Activated naive CD4-positive, alpha-beta T cell treated with anti-CD3 and anti-CD28 coated beads for 36 hours (primary cell): ENCODE measurements around the gene BOLL. TPM values are rescaled to one million over a fixed set of nuclear protein-coding genes. Genes with fewer than 3 reads are reported as not detected.
"Not testable (repeated sequence)": the region's sequence is repeated elsewhere in the genome, so short reads cannot be mapped to it uniquely, and the experiment has no call there.

Source experiments
- CTCF ChIA-PET: fragments of 350-600 bp; sonication (Branson Sonifier 250); formaldehyde crosslinking; loops from one replicate; lab custom pipeline; 2021; ENCODE audit warnings: antibody characterized with exemption; lab: Charles Lee
- DNase-seq: peaks from one replicate; pipeline ENCODE4 v3.0.0-alpha.2; 2020
- H3K27ac Mint-ChIP-seq: one replicate; pipeline ENCODE4 v1.8.0; 2021; ENCODE audit warnings: mild to moderate bottlenecking, mixed read lengths
- H3K27me3 Mint-ChIP-seq: one replicate; pipeline ENCODE4 v1.8.0; 2021; ENCODE audit warnings: low read depth, mixed read lengths
- H3K36me3 Mint-ChIP-seq: one replicate; pipeline ENCODE4 v1.8.0; 2021; ENCODE audit warnings: low read depth, mixed read lengths
- H3K4me1 Mint-ChIP-seq: one replicate; pipeline ENCODE4 v1.8.0; 2021; ENCODE audit warnings: low read depth, mixed read lengths
- H3K4me3 Mint-ChIP-seq: one replicate; pipeline ENCODE4 v1.8.0; 2021; ENCODE audit warnings: mild to moderate bottlenecking, moderate library complexity, mixed read lengths
- H3K9me3 Mint-ChIP-seq: one replicate; pipeline ENCODE4 v1.8.0; 2021; ENCODE audit warnings: mixed read lengths
- intact Hi-C: fragments of 100-400 bp; cut with micrococcal nuclease; formaldehyde crosslinking; loops from one replicate; pipeline ENCODE4 v1.15.1; 2023
- total RNA-seq, 2 experiments: library from RNA; stranded (reverse); gene quantifications; one replicate each; pipeline ENCODE4 v1.2.3, GENCODE V29; 2021

Gene BOLL
- total RNA-seq, 2 experiments from 2014 or later: 0.12 TPM; not detected in 1

DNA sequence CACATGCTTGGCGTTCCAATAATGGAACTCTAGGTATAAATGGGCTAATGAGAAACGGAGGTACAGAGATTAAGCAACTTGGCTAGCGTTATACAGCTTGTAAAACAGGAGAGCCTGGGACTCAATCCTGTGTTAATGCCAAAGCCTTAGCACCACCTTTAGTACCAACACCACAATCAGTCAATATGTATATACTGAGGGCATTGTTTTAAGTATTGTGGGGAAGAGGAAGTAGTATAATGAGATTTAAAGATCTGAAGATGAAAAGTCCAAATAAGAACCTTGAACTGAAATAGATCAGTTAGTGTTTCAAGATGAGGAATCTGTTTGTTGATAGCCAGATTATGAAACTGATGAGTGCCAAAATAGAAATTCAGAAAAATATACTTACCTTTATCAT is 71.8 kb downstream of the BOLL start:
- Mint-ChIP-seq H3K4me3 (no peak overlapping the region), H3K36me3 (peaks cover 33% of the 10 kb centered on the region), H3K4me1 (peaks cover 36% of the 10 kb centered on the region), H3K9me3 (no peaks in the 10 kb centered on the region), H3K27me3 (no peaks in the 10 kb centered on the region), H3K27ac (no peak overlapping the region)
- intact Hi-C loops: no loop called here
- DNase-seq: no peak
- CTCF ChIA-PET: no interaction called here

DNA sequence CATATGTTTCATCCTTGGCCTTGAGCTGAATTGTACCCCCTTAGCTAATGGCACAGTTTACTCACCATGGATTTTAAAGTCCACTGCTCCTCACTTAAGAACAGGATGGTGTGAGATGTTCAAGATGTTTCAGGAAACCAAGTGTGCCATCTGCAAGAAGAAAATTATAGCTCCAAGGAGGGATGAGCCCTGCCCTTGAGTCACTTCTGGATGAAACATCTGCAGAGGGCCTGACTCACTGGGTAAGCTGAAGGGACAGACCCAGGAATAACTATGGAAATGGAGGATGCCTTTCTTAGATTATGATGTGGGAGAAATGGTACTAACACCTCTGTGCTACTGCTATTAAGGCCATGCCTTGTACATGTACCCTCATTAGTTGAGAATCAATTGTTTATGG is 73.5 kb downstream of the BOLL start:
- Mint-ChIP-seq H3K27me3 (no peaks in the 10 kb centered on the region), H3K36me3 (peaks cover 34% of the 10 kb centered on the region), H3K27ac (no peak overlapping the region), H3K9me3 (no peaks in the 10 kb centered on the region), H3K4me1 (peaks cover 46% of the 10 kb centered on the region), H3K4me3 (no peak overlapping the region)
- CTCF ChIA-PET: interaction anchor here (1.0 to 1.6 kb wide), 3 partner anchors 67 to 96 kb away, joined by 3 to 5 read pairs (median 3); no protein-coding TSS in a partner anchor
- intact Hi-C loops: no loop called here
- no peak for DNase-seq

DNA sequence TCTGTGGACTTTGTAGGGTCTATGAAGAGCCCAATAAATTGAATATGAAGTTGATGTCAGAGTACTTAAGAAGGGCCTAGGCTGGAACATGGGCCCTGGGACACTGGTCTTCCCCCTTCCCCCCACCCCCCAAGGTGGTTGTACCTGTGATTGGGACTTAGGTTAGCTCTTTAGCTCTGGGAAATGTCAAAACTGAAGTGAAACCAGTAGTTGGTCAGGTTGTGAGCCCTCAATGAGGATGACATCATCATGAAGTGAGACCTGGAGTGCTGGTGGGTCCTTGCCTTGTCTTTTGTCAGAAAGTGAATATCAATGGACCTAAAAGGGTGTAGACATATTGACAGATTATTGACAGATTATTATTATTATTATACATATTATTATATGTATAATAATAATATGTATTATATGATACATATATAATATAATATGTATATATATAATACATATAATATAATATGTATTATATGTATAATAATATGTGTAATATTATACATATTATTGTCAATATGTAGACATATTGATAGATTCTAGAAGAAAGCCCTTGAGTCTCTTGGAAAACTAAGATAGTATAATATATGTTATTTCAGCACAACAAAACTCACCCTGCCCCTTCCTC is 74.6 kb downstream of the BOLL start:
- Mint-ChIP-seq H3K4me3 (no peak overlapping the region), H3K27ac (no peak overlapping the region), H3K4me1 (peaks cover 45% of the 10 kb centered on the region), H3K36me3 (peaks cover 34% of the 10 kb centered on the region), H3K27me3 (no peaks in the 10 kb centered on the region), H3K9me3 (no peaks in the 10 kb centered on the region)
- CTCF ChIA-PET: interaction anchor here (0.5 to 0.6 kb wide), 2 partner anchors 16 to 69 kb away, joined by 3 read pairs; no protein-coding TSS in a partner anchor
- DNase-seq: no peak
- intact Hi-C loops: no loop called here

DNA sequence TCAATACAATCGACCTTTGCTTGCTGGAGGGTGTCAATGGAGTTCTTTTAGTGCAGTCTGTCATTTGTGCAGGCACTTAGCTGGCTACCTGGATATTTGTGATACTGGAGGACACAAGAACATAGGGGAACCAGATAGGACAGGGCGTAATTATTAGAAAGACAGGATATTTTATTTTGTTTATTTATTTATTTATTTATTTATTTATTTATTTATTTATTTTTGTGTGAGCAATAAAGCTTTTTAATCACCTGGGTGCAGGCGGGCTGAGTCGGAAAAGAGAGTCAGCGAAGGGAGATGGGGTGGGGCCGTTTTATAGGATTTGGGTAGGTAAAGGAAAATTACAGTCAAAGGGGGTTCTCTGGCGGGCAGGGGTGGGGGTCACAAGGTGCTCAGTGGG is 76.0 kb downstream of the BOLL start:
- not testable (repeated sequence) for H3K27me3 Mint-ChIP-seq, H3K27ac Mint-ChIP-seq, DNase-seq, H3K9me3 Mint-ChIP-seq
- H3K36me3 Mint-ChIP-seq: peaks cover 28% of the 10 kb centered on the region
- peaks cover 46% of the 10 kb centered on the region for H3K4me1 Mint-ChIP-seq
- peak overlapping the region; percentile 19 for H3K4me3 Mint-ChIP-seq
- intact Hi-C loops: loop anchor here (5.0 to 10.0 kb wide), 6 partner anchors 138 to 1748 kb away; partner anchors contain the start of genes PGAP1 and SATB2
- CTCF ChIA-PET: interaction anchor here (0.8 to 1.3 kb wide), 2 partner anchors 77 to 418 kb away, joined by 3 read pairs; no protein-coding TSS in a partner anchor

DNA sequence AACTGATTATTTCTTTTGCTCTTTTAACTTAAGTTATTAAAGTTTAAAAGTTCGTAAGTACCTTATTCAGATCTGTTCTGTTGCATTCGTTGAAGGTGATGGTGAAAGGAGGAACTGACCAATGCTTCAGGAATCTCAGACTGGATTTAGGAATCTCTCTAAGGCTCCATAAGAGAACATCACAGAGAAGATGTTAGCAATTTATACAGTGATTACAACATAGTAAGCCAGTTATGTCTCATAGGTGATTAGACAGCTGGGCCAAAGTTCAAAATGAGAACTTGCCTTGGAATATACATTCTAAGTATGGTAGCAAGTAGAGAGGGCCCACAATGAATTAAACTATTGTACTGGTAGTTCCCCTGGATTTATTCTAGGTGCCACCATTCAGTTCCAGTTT is 76.8 kb downstream of the BOLL start:
- no peak for DNase-seq
- H3K4me3 Mint-ChIP-seq: peak overlapping the region; percentile 62
- no peaks in the 10 kb centered on the region for H3K27me3 Mint-ChIP-seq
- no peak overlapping the region for H3K27ac Mint-ChIP-seq
- peaks cover 26% of the 10 kb centered on the region for H3K36me3 Mint-ChIP-seq
- no peaks in the 10 kb centered on the region for H3K9me3 Mint-ChIP-seq
- intact Hi-C loops: loop anchor here (1.0 to 10.0 kb wide), 7 partner anchors 139 to 1749 kb away; partner anchors contain the start of genes PGAP1 and SATB2
- peaks cover 49% of the 10 kb centered on the region for H3K4me1 Mint-ChIP-seq
- CTCF ChIA-PET: interaction anchor here (1.3 to 3.8 kb wide), 2 partner anchors 71 to 419 kb away, joined by 3 to 22 read pairs; no protein-coding TSS in a partner anchor

DNA sequence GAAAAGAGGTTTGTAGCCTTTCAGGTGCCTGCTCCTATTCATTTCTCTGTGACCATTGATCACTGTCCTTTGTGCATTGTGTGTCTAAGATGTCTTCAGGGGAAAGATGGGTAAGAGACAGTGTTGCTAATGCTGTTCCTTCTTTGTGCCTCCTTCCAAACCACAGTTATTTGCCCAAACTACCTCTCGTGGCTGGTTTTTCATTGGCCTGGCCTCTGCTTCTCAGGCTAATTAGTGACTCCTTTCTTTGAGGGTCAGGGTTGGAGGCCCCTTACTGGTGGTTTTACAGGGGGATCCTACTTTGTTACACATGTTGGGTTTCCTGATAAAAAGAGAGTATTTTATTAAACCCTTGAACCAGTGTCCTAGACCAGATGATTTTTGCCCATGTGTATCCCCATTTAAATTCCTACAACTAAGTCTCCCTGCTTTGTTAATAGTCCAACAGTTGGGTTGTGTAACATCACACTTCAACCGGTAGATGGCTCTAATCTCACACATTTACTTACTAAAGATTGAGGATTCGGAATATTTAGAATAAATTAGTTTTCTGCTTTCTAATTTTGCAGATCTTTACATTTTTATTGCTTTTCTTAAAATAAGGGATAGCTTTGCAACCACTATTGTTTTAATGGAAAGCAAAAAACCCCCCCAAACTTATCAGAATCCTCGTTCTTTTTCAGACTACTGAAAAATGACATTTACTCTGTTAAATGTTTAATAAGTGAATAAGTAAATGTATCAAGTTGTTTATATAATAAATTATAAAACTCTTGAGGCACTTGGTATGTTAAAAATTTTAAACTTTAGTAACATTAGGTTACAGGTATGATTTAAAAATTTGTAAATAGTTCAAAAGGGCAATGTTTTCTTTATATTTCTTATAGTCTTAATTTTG is 77.6 kb downstream of the BOLL start:
- no peak for DNase-seq
- H3K27me3 Mint-ChIP-seq: no peaks in the 10 kb centered on the region
- no peaks in the 10 kb centered on the region for H3K9me3 Mint-ChIP-seq
- peak overlapping the region; percentile 72 for H3K4me3 Mint-ChIP-seq
- no peak overlapping the region for H3K27ac Mint-ChIP-seq
- intact Hi-C loops: loop anchor here (1.0 to 10.0 kb wide), 10 partner anchors 70 to 1750 kb away; partner anchors contain the start of genes PGAP1 and SATB2
- H3K36me3 Mint-ChIP-seq: peaks cover 26% of the 10 kb centered on the region
- CTCF ChIA-PET: interaction anchor here (0.6 to 3.8 kb wide), 8 partner anchors 59 to 409 kb away, joined by 3 to 22 read pairs (median 3); no protein-coding TSS in a partner anchor
- peaks cover 42% of the 10 kb centered on the region for H3K4me1 Mint-ChIP-seq

DNA sequence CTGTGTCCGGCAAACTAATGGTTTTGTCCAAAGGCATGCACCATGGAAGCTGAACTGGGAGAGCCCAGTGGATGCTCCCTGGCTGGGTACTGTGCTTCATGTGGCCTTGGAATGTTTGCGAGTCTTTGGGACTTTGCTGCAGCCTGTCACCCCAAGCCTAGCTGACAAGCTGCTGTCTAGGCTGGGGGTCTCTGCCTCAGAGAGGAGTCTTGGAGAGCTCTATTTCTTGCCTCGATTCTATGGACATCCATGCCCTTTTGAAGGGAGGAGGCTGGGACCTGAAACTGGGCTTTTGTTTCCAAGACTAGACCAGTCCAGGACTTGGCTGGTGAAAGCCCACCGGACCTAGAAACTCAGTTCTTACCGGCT is 78.3 kb downstream of the BOLL start:
- no peak overlapping the region for H3K27ac Mint-ChIP-seq
- H3K27me3 Mint-ChIP-seq: no peaks in the 10 kb centered on the region
- intact Hi-C loops: loop anchor here (1.0 to 10.0 kb wide), 9 partner anchors 70 to 1750 kb away; partner anchors contain the start of genes PGAP1 and SATB2
- peaks cover 26% of the 10 kb centered on the region for H3K36me3 Mint-ChIP-seq
- no peak for DNase-seq
- H3K9me3 Mint-ChIP-seq: no peaks in the 10 kb centered on the region
- H3K4me1 Mint-ChIP-seq: peaks cover 42% of the 10 kb centered on the region
- H3K4me3 Mint-ChIP-seq: peak overlapping the region; percentile 72
- CTCF ChIA-PET: interaction anchor here (0.6 to 3.8 kb wide), 9 partner anchors 9 to 410 kb away, joined by 3 to 22 read pairs (median 3); no protein-coding TSS in a partner anchor

DNA sequence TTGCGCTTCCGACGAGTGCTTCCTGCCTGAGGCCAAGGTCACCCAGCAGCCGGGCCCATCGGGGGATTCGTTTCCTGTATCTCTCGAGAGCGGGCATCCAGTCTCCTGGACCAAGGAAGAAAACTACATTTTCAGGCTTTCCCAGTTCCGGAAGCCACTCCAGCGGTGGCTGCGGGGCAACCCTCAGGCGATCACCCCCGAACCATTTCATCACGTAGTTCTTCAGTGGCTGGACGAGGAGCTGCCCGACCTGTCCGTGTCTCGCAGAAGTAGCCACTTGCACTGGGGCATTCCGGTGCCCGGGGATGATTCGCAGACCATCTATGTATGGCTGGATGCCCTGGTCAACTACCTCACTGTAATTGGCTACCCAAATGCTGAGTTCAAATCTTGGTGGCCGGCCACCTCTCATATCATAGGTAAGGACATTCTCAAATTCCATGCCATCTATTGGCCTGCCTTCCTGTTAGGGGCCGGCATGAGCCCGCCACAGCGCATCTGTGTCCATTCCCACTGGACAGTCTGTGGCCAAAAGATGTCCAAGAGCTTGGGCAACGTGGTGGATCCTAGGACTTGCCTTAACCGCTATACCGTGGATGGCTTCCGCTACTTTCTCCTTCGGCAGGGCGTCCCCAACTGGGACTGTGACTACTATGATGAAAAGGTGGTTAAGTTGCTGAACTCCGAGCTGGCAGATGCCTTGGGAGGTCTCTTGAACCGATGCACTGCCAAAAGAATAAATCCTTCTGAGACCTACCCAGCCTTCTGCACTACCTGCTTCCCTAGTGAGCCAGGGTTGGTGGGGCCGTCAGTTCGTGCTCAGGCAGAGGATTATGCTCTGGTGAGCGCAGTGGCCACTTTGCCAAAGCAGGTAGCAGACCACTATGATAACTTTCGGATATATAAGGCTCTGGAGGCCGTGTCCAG is 78.9 kb downstream of the BOLL start:
- CTCF ChIA-PET: interaction anchor here (0.6 to 3.8 kb wide), 9 partner anchors 8 to 176 kb away, joined by 3 to 22 read pairs (median 3); no protein-coding TSS in a partner anchor
- H3K9me3 Mint-ChIP-seq: no peaks in the 10 kb centered on the region
- peaks cover 22% of the 10 kb centered on the region for H3K36me3 Mint-ChIP-seq
- H3K27ac Mint-ChIP-seq: peak overlapping the region; percentile 61
- intact Hi-C loops: loop anchor here (1.0 to 10.0 kb wide), 12 partner anchors 98 to 1751 kb away; partner anchors contain the start of genes CCDC150, COQ10B, HSPE1 and MOB4
- H3K27me3 Mint-ChIP-seq: no peaks in the 10 kb centered on the region
- H3K4me1 Mint-ChIP-seq: peaks cover 37% of the 10 kb centered on the region
- peak; percentile 43 for DNase-seq
- peak overlapping the region; percentile 72 for H3K4me3 Mint-ChIP-seq

DNA sequence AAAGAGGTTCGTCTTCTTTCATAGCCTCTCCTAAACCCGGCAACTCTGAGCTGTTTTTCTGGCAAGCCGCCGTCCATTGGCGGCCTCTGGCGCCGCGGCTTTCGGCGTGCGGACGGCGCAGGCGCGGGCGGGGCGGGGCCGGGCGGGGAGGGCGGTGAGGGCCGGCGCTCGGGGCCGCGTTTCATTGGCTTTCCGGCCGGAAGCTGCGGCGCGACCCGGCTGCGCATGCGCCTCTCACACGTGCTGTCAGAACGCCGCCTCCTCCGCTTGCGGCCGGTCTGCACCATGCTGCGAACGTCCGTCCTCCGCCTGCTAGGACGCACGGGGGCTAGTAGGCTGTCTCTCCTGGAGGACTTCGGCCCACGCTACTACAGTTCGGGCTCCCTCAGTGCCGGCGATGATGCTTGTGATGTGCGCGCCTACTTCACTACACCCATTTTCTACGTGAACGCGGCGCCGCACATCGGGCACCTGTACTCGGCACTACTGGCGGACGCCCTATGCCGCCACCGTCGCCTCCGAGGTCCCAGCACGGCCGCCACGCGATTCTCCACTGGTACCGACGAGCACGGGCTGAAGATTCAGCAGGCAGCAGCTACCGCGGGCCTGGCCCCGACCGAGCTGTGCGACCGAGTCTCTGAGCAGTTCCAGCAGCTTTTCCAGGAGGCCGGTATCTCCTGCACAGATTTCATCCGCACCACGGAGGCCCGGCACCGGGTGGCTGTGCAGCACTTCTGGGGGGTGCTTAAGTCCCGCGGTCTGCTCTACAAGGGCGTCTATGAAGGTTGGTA is 79.8 kb downstream of the BOLL start, which contains the start of gene MARS2:
Gene MARS2, plus strand, starts transcription at position 249 of the 791 bp plus-strand sequence. Its CDS starts 37 bp downstream, at position 286.
- no peaks in the 10 kb centered on the region for H3K27me3 Mint-ChIP-seq
- H3K27ac Mint-ChIP-seq: peak within 1 kb of the TSS; percentile 80
- CTCF ChIA-PET: interaction anchor here (1.6 to 3.8 kb wide), 2 partner anchors 74 to 82 kb away, joined by 3 to 22 read pairs; no protein-coding TSS in a partner anchor
- peaks cover 20% of the 10 kb centered on the region for H3K36me3 Mint-ChIP-seq
- H3K4me3 Mint-ChIP-seq: peak within 1 kb of the TSS; percentile 72
- peak; percentile 92 for DNase-seq
- no peaks in the 10 kb centered on the region for H3K9me3 Mint-ChIP-seq
- intact Hi-C loops: loop anchor here (1.0 to 10.0 kb wide), 12 partner anchors 99 to 1752 kb away; partner anchors contain the start of genes CCDC150, COQ10B, HSPE1 and MOB4
- peaks cover 37% of the 10 kb centered on the region for H3K4me1 Mint-ChIP-seq

DNA sequence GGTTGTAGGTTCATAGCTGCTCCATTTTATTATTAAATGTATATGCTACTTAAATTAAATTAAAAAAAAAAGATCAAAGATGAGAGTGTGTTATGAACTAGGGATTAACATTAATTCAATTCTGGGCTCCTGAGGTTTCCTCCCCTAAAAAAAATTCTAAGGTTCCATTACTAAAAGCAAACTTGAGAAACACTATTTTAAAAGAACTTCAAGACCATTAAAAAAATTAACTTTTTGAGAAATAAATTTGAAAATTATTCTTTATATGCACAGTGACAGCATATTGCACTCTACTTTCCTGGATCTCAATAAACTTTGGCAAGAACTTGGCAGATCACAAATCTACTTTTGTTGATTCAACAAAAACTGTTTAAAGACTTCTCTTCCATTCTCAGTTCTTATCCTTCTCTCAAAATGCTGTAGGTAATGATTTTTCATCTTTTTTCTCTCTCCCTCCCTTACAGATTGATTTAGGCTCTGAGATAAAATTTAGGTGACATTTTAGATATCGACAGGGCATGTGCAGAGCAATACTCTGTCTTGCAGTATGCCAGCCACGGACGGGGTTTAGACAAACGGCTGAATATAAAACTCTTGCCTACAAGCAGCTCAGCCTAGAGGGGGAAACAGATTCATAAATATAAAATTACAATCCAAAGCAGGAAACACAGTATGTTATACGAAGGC is 80.5 kb downstream of the BOLL start:
- no peaks in the 10 kb centered on the region for H3K27me3 Mint-ChIP-seq
- peaks cover 30% of the 10 kb centered on the region for H3K4me1 Mint-ChIP-seq
- no peak for DNase-seq
- intact Hi-C loops: loop anchor here (1.0 to 10.0 kb wide), 13 partner anchors 100 to 1753 kb away; partner anchors contain the start of genes CCDC150, COQ10B, HSPE1 and MOB4
- H3K36me3 Mint-ChIP-seq: peaks cover 14% of the 10 kb centered on the region
- CTCF ChIA-PET: no interaction called here
- H3K9me3 Mint-ChIP-seq: no peaks in the 10 kb centered on the region
- peak overlapping the region; percentile 80 for H3K27ac Mint-ChIP-seq
- H3K4me3 Mint-ChIP-seq: peak overlapping the region; percentile 72
